HG03045 (cell line): Measurements from ENCODE around the gene SLC9A2.

Source experiments
- ATAC-seq: cut with Tn5 transposase; IDR thresholded peaks from one replicate; pipeline ENCODE4 v1.9.1; 2021; ENCODE audit warnings: mild to moderate bottlenecking, moderate library complexity; ENCODE audit not compliant: unreplicated experiment

Gene SLC9A2

GRCh38 chr2:102669401-102669800 is 50.0 kb downstream of the SLC9A2 start:
- ATAC-seq: no peak

- no peak for ATAC-seq
Measured at GRCh38 chr2:102672107-102672776, 52.9 kb downstream of the SLC9A2 start.

- no peak for ATAC-seq
Measured at GRCh38 chr2:102674370-102674769, 55.0 kb downstream of the SLC9A2 start.

- ATAC-seq: no peak
Measured at GRCh38 chr2:102674836-102675235, 55.5 kb downstream of the SLC9A2 start.

GRCh38 chr2:102677244-102678215 is 58.2 kb downstream of the SLC9A2 start:
- ATAC-seq: no peak

- no peak for ATAC-seq
Measured at GRCh38 chr2:102678442-102678841, 59.1 kb downstream of the SLC9A2 start.

GRCh38 chr2:102686479-102687439 is 67.4 kb downstream of the SLC9A2 start:
- ATAC-seq: no peak

- ATAC-seq: no peak
Measured at GRCh38 chr2:102690012-102690411, 70.7 kb downstream of the SLC9A2 start.

- no peak for ATAC-seq
Measured at GRCh38 chr2:102696463-102696862, 77.1 kb downstream of the SLC9A2 start.

- no peak for ATAC-seq
Measured at GRCh38 chr2:102698369-102699111, 79.2 kb downstream of the SLC9A2 start.

GRCh38 chr2:102703305-102703704 is 84.0 kb downstream of the SLC9A2 start:
- ATAC-seq: no peak

- ATAC-seq: no peak
Measured at GRCh38 chr2:102703748-102704147, 84.4 kb downstream of the SLC9A2 start.

- no peak for ATAC-seq
Measured at GRCh38 chr2:102704531-102704930, 85.2 kb downstream of the SLC9A2 start.

GRCh38 chr2:102707796-102708695 is 88.7 kb downstream of the SLC9A2 start:
- ATAC-seq: no peak

GRCh38 chr2:102708847-102709559 is 89.7 kb downstream of the SLC9A2 start:
- ATAC-seq: no peak

- ATAC-seq: no peak
Measured at GRCh38 chr2:102717308-102718018, 98.1 kb downstream of the SLC9A2 start.

GRCh38 chr2:102718387-102719316 is 99.3 kb downstream of the SLC9A2 start:
- ATAC-seq: no peak
